Measurements from ENCODE around the gene MEIG1. TPM values are rescaled to one million over a fixed set of nuclear protein-coding genes. Genes with fewer than 3 reads are reported as not detected.
"Not testable (repeated sequence)": the region's sequence is repeated elsewhere in the genome, so short reads cannot be mapped to it uniquely, and the experiment has no call there.

MEIG1 gene
- total RNA-seq, result not detected

GRCh38 chr10:14959221-14960057, at the start of gene MEIG1:
MEIG1 (plus strand) TSS chr10:14959388; CDS start chr10:14966469, 7,081 bp downstream.
- peak; percentile 78 to 93 (median 87) for DNase-seq (ENCODE audit: low read depth in 2 of 3, low spot score in 2 of 3)

- DNase-seq (ENCODE audit: low read depth in 2 of 3, low spot score in 2 of 3), result no peak
Measured at GRCh38 chr10:14910953-14911352, 48.2 kb upstream of the MEIG1 start.

- DNase-seq (ENCODE audit: low read depth in 2 of 3, low spot score in 2 of 3), result no peak
Measured at GRCh38 chr10:14911801-14912200, 47.4 kb upstream of the MEIG1 start.

- DNase-seq (ENCODE audit: low read depth in 2 of 3, low spot score in 2 of 3), result no peak
Measured at GRCh38 chr10:14916600-14916999, 42.6 kb upstream of the MEIG1 start.

- DNase-seq (ENCODE audit: low read depth in 2 of 3, low spot score in 2 of 3), result no peak
Measured at GRCh38 chr10:14917827-14918226, 41.4 kb upstream of the MEIG1 start.

- no peak for DNase-seq (ENCODE audit: low read depth in 2 of 3, low spot score in 2 of 3)
Measured at GRCh38 chr10:14918964-14919363, 40.2 kb upstream of the MEIG1 start.

GRCh38 chr10:14924013-14924412, 35.2 kb upstream of the MEIG1 start:
- DNase-seq (ENCODE audit: low read depth in 2 of 3, low spot score in 2 of 3), result no peak

- DNase-seq (ENCODE audit: low read depth in 2 of 3, low spot score in 2 of 3), result no peak
Measured at GRCh38 chr10:14925268-14925667, 33.9 kb upstream of the MEIG1 start.

GRCh38 chr10:14926061-14926470, 33.1 kb upstream of the MEIG1 start:
- DNase-seq (ENCODE audit: low read depth in 2 of 3, low spot score in 2 of 3), result no peak

- DNase-seq (ENCODE audit: low read depth in 2 of 3, low spot score in 2 of 3), result no peak
Measured at GRCh38 chr10:14926722-14927416, 32.3 kb upstream of the MEIG1 start.

GRCh38 chr10:14930610-14931009, 28.6 kb upstream of the MEIG1 start:
- no peak for DNase-seq (ENCODE audit: low read depth in 2 of 3, low spot score in 2 of 3)

GRCh38 chr10:14936584-14936983, 22.6 kb upstream of the MEIG1 start:
- no peak for DNase-seq (ENCODE audit: low read depth in 2 of 3, low spot score in 2 of 3)

GRCh38 chr10:14938971-14939370, 20.2 kb upstream of the MEIG1 start:
- DNase-seq (ENCODE audit: low read depth in 2 of 3, low spot score in 2 of 3), result not testable (repeated sequence)

GRCh38 chr10:14942147-14942949, 16.8 kb upstream of the MEIG1 start:
- not testable (repeated sequence) for DNase-seq (ENCODE audit: low read depth in 2 of 3, low spot score in 2 of 3)

- peak in 1 of 3 donors; percentile 42 for DNase-seq (ENCODE audit: low read depth in 2 of 3, low spot score in 2 of 3)
Measured at GRCh38 chr10:14942950-14943338, 16.2 kb upstream of the MEIG1 start.

GRCh38 chr10:14945108-14945507, 14.1 kb upstream of the MEIG1 start:
- no peak for DNase-seq (ENCODE audit: low read depth in 2 of 3, low spot score in 2 of 3)

GRCh38 chr10:14947268-14947667, 11.9 kb upstream of the MEIG1 start:
- no peak for DNase-seq (ENCODE audit: low read depth in 2 of 3, low spot score in 2 of 3)

- DNase-seq (ENCODE audit: low read depth in 2 of 3, low spot score in 2 of 3), result no peak
Measured at GRCh38 chr10:14949291-14949690, 9.9 kb upstream of the MEIG1 start.

- no peak for DNase-seq (ENCODE audit: low read depth in 2 of 3, low spot score in 2 of 3)
Measured at GRCh38 chr10:14952851-14953423, 6.3 kb upstream of the MEIG1 start.

GRCh38 chr10:14953424-14954000, 5.7 kb upstream of the MEIG1 start:
- DNase-seq (ENCODE audit: low read depth in 2 of 3, low spot score in 2 of 3), result peak in 1 of 3 donors; percentile 14
